ENCODE results near the gene PEF1. TPM values are rescaled to one million over a fixed set of nuclear protein-coding genes. Genes with fewer than 3 reads are reported as not detected.

Gene PEF1
- total and polyA plus RNA-seq, 2 experiments from 2014 or later = 22.3 to 68.5 TPM

DNA sequence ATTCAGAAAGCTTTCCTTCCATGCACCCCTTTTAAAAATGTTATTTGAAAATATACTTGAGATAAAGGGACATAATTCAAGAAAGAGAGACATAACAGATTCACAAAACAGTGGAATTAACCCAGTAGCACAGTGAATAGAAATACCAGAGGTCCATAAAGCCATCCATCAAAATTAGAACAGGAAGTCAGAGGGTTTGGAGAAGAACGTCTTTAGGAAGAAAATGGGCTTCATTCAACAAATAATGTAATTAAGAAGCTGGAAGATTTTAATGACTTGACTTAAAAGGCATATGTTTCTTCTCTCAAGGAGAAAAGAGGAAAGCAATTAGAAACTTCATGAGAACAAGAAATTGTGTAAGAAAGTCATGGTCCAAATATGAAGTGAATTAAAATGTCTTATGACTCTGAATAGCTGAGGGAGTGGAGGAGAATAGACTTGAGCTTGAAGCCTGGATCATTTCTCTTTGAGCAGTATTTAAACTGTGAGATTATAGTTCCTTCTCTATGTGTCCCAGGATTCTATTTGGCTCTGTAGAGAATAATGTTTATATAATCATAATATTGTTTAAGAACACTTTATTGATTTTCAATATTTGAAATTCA, 35.1 kb downstream of the PEF1 start:
- Mint-ChIP-seq H3K4me3 (no peak overlapping the region), H3K36me3 (ENCODE audit: low read depth) (no peaks in the 10 kb centered on the region), H3K9me3 (no peaks in the 10 kb centered on the region), H3K27ac (no peak overlapping the region), H3K27me3 (ENCODE audit: insufficient read depth, low read depth, poor library complexity) (peaks cover 2% of the 10 kb centered on the region), H3K4me1 (peaks cover 4% of the 10 kb centered on the region)
- H3K36me3 ChIP-seq (ENCODE audit: insufficient read depth) = no peaks in the 10 kb centered on the region
- no peak overlapping the region for H3K27ac ChIP-seq (ENCODE audit: low read depth)
- TF ChIP-seq, protein P1, sequence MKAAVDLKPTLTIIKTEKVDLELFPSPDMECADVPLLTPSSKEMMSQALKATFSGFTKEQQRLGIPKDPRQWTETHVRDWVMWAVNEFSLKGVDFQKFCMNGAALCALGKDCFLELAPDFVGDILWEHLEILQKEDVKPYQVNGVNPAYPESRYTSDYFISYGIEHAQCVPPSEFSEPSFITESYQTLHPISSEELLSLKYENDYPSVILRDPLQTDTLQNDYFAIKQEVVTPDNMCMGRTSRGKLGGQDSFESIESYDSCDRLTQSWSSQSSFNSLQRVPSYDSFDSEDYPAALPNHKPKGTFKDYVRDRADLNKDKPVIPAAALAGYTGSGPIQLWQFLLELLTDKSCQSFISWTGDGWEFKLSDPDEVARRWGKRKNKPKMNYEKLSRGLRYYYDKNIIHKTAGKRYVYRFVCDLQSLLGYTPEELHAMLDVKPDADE (IDR thresholded peaks at IDR 0.05) = no peak
- TF ChIP-seq, protein P2, sequence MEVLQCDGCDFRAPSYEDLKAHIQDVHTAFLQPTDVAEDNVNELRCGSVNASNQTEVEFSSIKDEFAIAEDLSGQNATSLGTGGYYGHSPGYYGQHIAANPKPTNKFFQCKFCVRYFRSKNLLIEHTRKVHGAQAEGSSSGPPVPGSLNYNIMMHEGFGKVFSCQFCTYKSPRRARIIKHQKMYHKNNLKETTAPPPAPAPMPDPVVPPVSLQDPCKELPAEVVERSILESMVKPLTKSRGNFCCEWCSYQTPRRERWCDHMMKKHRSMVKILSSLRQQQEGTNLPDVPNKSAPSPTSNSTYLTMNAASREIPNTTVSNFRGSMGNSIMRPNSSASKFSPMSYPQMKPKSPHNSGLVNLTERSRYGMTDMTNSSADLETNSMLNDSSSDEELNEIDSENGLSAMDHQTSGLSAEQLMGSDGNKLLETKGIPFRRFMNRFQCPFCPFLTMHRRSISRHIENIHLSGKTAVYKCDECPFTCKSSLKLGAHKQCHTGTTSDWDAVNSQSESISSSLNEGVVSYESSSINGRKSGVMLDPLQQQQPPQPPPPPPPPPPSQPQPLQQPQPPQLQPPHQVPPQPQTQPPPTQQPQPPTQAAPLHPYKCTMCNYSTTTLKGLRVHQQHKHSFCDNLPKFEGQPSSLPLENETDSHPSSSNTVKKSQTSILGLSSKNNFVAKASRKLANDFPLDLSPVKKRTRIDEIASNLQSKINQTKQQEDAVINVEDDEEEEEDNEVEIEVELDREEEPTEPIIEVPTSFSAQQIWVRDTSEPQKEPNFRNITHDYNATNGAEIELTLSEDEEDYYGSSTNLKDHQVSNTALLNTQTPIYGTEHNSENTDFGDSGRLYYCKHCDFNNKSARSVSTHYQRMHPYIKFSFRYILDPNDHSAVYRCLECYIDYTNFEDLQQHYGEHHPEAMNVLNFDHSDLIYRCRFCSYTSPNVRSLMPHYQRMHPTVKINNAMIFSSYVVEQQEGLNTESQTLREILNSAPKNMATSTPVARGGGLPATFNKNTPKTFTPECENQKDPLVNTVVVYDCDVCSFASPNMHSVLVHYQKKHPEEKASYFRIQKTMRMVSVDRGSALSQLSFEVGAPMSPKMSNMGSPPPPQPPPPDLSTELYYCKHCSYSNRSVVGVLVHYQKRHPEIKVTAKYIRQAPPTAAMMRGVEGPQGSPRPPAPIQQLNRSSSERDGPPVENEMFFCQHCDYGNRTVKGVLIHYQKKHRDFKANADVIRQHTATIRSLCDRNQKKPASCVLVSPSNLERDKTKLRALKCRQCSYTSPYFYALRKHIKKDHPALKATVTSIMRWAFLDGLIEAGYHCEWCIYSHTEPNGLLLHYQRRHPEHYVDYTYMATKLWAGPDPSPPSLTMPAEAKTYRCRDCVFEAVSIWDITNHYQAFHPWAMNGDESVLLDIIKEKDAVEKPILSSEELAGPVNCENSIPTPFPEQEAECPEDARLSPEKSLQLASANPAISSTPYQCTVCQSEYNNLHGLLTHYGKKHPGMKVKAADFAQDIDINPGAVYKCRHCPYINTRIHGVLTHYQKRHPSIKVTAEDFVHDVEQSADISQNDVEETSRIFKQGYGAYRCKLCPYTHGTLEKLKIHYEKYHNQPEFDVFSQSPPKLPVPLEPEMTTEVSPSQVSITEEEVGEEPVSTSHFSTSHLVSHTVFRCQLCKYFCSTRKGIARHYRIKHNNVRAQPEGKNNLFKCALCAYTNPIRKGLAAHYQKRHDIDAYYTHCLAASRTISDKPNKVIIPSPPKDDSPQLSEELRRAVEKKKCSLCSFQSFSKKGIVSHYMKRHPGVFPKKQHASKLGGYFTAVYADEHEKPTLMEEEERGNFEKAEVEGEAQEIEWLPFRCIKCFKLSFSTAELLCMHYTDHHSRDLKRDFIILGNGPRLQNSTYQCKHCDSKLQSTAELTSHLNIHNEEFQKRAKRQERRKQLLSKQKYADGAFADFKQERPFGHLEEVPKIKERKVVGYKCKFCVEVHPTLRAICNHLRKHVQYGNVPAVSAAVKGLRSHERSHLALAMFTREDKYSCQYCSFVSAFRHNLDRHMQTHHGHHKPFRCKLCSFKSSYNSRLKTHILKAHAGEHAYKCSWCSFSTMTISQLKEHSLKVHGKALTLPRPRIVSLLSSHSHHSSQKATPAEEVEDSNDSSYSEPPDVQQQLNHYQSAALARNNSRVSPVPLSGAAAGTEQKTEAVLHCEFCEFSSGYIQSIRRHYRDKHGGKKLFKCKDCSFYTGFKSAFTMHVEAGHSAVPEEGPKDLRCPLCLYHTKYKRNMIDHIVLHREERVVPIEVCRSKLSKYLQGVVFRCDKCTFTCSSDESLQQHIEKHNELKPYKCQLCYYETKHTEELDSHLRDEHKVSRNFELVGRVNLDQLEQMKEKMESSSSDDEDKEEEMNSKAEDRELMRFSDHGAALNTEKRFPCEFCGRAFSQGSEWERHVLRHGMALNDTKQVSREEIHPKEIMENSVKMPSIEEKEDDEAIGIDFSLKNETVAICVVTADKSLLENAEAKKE (CRISPR knock-in tag; IDR thresholded peaks at IDR 0.05) = no peak
- no peak for TF ChIP-seq POLR2AphosphoS5 (IDR thresholded peaks at IDR 0.05; ENCODE audit: low read depth)
- TF ChIP-seq NANOG (IDR thresholded peaks at IDR 0.05; ENCODE audit: borderline replicate concordance) = no peak
- no peak for TF ChIP-seq ZNF114 (CRISPR knock-in tag; IDR thresholded peaks at IDR 0.05)
- H2AFZ ChIP-seq = no peak overlapping the region
- no peaks in the 10 kb centered on the region for H3K4me1 ChIP-seq (ENCODE audit: insufficient read depth)
- H3K4me3 ChIP-seq = no peak overlapping the region
- DNase-seq (ENCODE audit: low spot score) = no peak
- no peaks in the 10 kb centered on the region for H3K27me3 ChIP-seq (ENCODE audit: insufficient read depth)
- no peaks in the 10 kb centered on the region for H4K20me1 ChIP-seq (replicated peaks; ENCODE audit: insufficient read depth)
- no peaks in the 10 kb centered on the region for H3K9me2 ChIP-seq (ENCODE audit: insufficient read depth)
- H3K4me2 ChIP-seq = no peak overlapping the region
- ATAC-seq = no peak
- H3F3A ChIP-seq (replicated peaks; ENCODE audit: low read depth) = no peaks in the 10 kb centered on the region
- no peaks in the 10 kb centered on the region for H3K79me2 ChIP-seq (replicated peaks; ENCODE audit: insufficient read depth)

Data from GM23338 (cell line).